HG03354 (cell line): ENCODE data around the gene CACFD1.

Experiments used
- ATAC-seq: cut with Tn5 transposase; IDR thresholded peaks from one replicate; pipeline ENCODE4 v1.9.1; 2021; ENCODE audit warnings: mild to moderate bottlenecking; ENCODE audit not compliant: unreplicated experiment, poor library complexity, severe bottlenecking

CACFD1 gene

GRCh38 chr9:133476036-133476931 is 16.5 kb downstream of the CACFD1 start:
- ATAC-seq = no peak

- no peak for ATAC-seq
Observed at GRCh38 chr9:133476941-133477340, 17.2 kb downstream of the CACFD1 start.

- ATAC-seq = no peak
Observed at GRCh38 chr9:133477461-133477860, 17.7 kb downstream of the CACFD1 start.

- peak; percentile 52 for ATAC-seq
Observed at GRCh38 chr9:133477992-133478850, 18.4 kb downstream of the CACFD1 start.

GRCh38 chr9:133478851-133479711 is 19.3 kb downstream of the CACFD1 start, which contains the start of gene SLC2A6:
SLC2A6 (minus strand) TSS chr9:133479099; CDS start chr9:133479059, 40 bp downstream.
- ATAC-seq = peak; percentile 95

GRCh38 chr9:133483611-133484010 is 23.8 kb downstream of the CACFD1 start:
- no peak for ATAC-seq

- no peak for ATAC-seq
Observed at GRCh38 chr9:133484671-133485437, 25.1 kb downstream of the CACFD1 start.

GRCh38 chr9:133485531-133486260 is 25.9 kb downstream of the CACFD1 start:
- no peak for ATAC-seq

GRCh38 chr9:133487331-133487725 is 27.6 kb downstream of the CACFD1 start:
- no peak for ATAC-seq

GRCh38 chr9:133488686-133489252 is 29.0 kb downstream of the CACFD1 start:
- ATAC-seq = no peak

GRCh38 chr9:133489253-133490190 is 29.7 kb downstream of the CACFD1 start:
- no peak for ATAC-seq

GRCh38 chr9:133490201-133490681 is 30.5 kb downstream of the CACFD1 start:
- ATAC-seq = no peak

- no peak for ATAC-seq
Observed at GRCh38 chr9:133490865-133491655, 31.3 kb downstream of the CACFD1 start.

GRCh38 chr9:133491656-133491925 is 31.8 kb downstream of the CACFD1 start:
- no peak for ATAC-seq

- ATAC-seq = no peak
Observed at GRCh38 chr9:133492061-133493021, 32.6 kb downstream of the CACFD1 start.
